Thyroid gland (tissue), 4 donors: ENCODE measurements around the gene HNRNPH2.

Experiments
- CTCF ChIP-seq, 6 experiments: fragments of 200-600 bp in 3 of 6; fragments of 450-650 bp in 3 of 6; sonication (generic) in 3 of 6; IDR thresholded peaks; one replicate each; pipeline ENCODE4 v1.5.1; 2016 to 2019; ENCODE audit warnings: antibody characterized with exemption in 6 of 6, mild to moderate bottlenecking in 2 of 6, inconsistent platforms in 1 of 6, moderate library complexity in 1 of 6
- POLR2A ChIP-seq, 2 donors: fragments of 450-650 bp; IDR thresholded peaks; one replicate each; pipeline ENCODE4 v1.6.1; 2017; ENCODE audit warnings: antibody characterized with exemption in 2 of 2, mild to moderate bottlenecking in 2 of 2, moderate library complexity in 1 of 2

GRCh38 chrX:101409043-101409442 is 1.0 kb downstream of the HNRNPH2 start:
- no peak for TF ChIP-seq CTCF (IDR thresholded peaks at IDR 0.05)
- no peak for TF ChIP-seq POLR2A (IDR thresholded peaks at IDR 0.05)
